ENCODE results near the gene RBM43.
A peak's percentile ranks its signal among the peaks of the same experiment; 100 is the strongest.
"Not testable (repeated sequence)": the region's sequence is repeated elsewhere in the genome, so short reads cannot be mapped to it uniquely, and the experiment has no call there.

RBM43 gene

DNA sequence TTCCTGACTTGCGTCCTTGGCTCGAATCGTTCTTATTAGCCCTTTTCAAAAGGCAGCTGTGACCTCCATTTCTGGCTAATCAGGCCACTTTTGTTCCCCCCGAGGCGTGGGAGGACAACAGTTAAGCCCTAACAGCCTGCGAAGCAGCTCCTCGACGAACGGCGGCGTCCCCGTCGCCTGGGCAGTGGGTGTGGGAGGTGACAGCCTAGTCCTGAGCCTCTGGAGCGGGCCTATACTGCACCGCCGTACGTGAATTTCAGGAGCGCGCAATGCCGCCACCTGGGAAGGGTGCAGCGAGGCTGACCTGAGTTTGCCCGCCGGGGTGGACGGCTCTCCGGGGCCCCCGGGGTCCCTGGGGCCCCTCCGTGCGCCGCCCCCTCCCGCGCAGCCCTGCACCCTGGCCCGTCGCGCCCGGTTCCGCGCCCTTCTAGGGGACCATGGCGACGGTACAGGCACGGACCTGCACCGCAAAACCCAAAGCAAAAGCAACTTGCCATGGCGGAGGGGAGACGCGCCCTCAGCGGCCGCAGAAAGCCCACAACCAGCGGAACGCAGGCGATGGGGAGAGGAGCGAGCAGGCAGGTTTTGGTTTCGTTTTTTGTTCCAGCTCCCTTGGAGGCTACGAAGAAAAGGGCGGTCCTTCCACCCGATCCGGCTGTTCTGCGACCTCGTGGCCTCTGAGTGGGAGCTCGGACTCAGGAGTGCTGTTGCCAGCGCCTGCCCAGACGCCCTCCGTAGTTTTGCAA, at the start of gene RBM43:
Gene RBM43 (minus strand): TSS at position 633 of the 746 bp plus-strand sequence. CDS start 136 bp downstream, at position 497.
- DNase-seq = peak; percentile 72 to 76

DNA sequence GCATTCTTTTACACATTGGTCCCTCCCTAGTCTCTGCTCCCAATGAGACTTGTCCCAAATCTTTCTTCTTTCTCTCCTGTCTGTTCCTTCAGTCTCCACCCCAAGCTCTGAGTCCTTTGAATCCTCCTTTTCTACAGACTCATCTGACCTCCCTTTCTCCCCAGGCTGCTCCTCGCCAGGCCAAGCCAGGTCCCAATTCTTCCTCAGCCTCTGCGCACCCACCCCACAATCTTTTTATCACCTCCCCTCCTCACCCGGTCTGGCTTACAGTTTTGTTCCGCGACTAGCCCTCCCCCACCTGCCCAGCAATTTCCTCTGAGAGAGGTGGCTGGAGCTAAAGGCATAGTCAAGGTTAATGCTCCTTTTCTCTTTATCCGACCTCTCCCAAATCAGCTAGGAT, 48.6 kb upstream of the RBM43 start:
- not testable (repeated sequence) for DNase-seq

DNA sequence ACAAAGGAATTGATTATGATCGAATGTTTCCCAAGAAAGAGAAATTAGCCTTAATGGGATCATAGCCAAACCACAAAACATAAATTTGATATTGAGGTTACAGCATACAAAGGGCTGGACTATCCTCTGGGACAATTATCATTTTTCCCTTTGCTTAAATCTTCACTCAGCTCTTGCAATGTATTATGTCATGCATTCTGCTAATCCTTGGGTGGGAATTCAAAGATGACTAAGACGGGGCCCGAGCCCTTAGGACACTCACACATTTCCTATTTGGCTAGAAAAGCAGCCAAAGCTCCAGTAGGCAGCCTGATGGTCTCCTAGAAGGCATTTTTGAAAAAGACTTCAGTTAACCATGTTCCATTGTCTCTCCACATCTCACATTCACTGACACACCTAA, 45.0 kb upstream of the RBM43 start:
- DNase-seq = no peak

DNA sequence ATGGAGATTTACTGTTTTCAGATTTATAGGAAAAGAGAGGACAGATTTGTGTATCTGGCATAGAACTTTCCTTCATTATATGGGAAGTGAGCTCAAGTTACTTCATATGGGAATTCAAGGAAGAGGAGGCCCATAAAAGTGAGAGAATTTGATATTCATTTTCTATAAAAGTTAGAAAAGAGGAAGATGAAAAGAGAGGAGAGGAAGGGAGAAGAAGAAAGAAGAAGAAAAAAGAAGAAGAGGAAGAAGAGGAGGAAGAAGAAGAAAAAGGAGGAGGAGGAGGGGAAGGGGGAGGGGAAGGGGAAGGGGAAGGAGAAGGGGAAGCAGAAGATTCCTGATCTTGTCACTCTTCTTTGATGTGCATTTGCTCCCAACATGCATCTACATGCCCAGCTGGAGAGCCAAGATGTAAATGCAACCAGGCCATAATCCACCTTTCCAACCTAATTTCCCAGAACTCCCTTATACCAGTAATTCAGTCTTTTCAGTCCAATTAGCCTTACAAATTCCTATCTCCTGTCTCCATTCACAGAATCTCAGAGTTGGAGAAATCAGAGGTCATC, 43.5 kb upstream of the RBM43 start:
- no peak for DNase-seq

DNA sequence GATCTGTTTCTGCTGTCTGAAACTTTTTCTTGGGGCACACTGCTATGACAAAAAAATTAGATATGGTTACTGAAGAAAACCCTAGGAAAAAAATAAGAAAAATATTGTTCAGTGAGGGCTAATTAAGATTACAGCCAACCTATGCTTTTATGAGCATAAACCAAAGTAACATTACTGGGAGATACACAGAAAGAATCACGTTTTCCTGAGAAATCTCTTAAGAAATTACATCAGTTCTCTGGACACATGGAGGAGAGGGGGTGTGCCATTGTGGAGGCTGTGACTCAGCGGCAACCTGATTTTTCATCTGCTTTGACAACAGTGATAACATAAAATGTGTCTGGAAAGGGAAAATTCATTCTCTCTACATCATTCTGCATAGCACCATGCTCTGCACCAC, 41.2 kb upstream of the RBM43 start:
- DNase-seq = no peak

DNA sequence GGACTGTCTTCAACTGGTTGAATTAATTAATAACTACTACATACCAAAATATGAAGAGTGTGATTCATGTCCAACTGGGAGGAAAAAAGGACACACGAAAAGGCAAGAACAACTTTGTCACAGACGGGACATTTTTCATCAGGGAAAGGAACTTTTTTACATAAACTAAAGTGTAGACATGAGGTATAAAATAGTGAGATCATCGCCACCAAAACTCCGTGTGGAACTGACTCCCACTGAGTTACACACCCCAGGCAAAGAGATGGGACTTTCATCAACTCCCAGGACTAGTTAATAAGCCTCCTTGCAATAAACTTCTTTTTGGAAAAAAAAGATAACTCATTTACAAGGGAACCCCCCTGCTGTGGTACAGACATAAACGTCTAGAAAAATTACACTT, 40.7 kb upstream of the RBM43 start:
- no peak for DNase-seq

DNA sequence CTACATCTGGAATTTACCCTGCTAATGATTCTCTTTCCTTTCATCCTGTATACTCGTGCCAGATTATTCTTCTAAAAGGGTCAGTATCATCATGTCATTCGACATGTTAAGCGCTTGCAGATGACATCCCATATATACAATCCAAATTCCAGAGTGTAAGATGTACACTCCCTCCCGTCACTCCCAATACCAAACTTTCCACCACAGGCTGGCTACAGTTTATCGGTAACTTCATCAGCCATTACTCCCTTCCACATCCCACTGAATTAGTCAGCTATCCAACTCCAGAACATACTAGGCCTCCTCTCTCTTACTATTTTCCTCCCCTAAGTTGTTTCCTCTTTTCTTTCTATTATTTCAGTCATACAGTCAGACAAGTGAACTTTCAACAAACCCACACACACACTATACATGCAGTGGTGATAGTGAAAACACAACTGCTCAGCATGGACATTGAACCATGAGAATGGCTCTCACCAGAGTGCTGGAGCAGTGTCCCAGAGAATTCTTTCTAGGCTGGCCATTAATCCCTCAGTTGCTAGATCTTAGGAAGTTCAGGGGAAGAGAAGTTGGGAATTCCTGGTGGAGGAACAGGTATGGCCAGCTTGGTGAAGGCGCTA, 38.4 kb upstream of the RBM43 start:
- DNase-seq = no peak

DNA sequence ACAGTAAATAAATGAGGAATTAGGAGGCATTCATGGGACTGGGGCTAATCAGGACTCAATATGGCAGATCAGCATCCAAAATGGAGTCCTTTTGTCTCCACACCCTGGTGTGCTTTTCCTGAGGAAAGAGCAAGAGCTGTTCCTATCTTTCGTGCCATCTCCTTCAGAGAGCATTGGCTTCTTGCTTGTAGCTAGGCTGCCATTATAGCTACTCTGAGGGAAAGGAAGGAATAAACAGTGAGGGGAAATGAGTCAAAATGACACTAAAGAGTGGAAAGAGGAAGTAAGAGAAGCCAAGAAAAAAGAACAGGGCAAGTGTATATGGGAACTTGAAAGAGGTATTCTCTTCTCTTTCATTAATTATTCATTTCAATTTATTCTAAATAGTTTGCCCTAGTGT, 36.2 kb upstream of the RBM43 start:
- no peak for DNase-seq

DNA sequence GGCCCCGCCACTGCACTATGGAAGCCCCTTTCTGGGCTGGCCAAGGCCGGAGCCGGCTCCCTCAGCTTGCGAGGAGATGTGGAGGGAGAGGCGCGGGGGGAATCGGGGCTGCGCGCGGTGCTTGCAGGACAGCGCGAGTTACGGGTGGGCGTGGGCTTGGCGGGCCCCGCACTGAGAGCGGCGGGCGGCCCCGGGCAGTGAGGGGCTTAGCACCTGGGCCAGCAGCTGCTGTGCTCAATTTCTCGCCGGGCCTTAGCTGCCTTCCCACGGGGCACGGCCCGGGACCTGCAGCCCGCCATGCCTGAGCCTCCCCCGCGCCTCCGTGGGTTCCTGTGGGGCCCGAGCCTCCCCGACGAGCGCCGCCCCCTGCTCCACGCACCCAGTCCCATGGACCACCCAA, 34.3 kb upstream of the RBM43 start:
- DNase-seq = not testable (repeated sequence)

DNA sequence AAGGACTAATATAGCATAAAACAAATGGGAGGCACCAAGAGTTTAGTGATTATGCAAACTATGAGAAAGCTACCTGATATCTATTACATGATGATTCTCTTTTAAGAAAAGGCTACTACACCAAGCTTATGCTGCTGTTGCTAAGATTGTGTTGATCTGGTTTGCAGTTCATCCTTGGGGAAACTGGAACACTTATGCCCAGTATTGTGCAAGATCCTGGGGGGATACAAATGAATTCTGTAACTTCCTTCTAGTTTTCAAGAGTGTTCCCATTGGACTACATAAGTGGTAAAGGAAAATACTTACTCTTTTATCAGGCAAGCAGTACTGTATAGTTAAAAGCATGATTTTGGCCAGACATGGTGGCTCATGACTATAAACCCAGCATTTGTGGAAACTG, 30.9 kb upstream of the RBM43 start:
- DNase-seq = no peak

DNA sequence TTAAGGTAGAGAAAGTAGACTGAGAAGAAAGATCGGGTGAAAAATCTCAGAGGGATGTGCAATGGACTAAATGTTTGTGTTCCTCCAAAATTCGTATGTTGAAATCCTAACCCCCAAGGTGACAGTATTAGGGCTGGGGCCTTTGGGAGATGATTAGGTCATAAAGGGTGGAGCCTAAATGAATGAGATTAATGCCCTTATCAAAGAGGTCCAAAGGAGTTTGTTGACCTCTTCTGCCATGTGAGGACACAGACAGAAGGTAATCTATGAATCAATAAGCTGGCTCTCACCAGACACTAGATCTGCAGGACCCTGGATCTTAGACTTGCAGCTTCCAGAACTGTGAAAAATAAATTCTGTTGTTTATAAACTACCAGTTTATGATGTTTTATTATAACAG, 30.5 kb upstream of the RBM43 start:
- DNase-seq = no peak

DNA sequence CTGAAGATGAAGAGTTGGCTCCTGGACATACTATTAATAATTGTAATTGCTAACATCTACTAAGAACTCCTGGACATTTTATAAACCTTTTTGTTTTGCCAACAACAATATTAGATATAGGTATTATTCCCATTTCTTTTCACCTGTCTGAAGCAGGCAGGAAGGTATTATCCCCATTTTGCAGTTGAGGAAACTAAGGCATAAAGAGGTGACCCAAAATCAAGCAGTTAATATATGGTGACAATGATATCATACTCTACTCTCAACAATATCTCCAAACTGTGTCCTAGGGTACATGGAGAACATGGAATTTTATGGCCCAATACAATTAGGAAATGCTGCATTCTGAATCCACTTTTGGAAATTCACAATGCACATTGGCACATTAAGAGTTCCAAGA, 29.6 kb upstream of the RBM43 start:
- DNase-seq = no peak

DNA sequence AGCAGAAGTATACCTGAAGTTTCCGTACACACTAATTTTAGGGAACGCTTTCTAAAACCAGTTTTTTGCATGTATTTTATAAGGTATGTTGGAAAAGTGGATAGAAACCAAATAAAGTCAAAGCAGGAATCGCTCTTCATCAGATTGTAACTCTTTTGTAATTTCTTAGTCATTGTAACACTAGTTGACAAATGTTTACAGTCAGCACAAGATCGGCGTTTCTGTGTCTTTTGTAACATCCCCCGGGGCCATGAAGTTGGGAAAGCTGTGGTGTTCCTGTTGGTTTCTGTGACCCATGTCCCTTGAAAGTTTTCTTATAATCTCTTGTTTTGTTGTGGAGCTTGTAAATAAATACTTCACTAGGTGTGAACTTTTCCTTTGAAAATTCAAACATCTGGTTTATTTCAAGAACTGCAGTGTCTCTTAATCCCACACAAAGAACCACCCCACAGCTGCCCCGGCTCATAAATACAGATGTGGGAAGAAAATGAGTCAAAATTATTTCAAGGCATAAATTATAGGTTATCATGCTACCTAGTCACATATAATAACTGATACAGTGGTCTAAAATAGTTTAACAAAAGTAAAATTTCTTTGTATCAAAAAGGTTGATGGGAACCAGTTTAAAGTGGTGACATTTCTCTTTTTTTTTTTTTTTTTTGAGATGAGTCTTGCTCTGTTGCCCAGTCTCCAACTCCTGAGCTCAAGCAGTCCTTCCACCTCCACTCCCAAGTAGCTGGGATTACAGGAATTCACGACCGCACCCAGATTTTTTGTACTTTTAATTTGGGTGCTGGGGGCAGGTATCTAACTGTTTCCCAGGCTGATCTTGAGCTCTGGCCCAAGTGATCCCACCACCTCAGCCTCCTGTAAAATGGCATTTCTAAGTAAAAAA, 28.6 kb upstream of the RBM43 start:
- no peak for DNase-seq

DNA sequence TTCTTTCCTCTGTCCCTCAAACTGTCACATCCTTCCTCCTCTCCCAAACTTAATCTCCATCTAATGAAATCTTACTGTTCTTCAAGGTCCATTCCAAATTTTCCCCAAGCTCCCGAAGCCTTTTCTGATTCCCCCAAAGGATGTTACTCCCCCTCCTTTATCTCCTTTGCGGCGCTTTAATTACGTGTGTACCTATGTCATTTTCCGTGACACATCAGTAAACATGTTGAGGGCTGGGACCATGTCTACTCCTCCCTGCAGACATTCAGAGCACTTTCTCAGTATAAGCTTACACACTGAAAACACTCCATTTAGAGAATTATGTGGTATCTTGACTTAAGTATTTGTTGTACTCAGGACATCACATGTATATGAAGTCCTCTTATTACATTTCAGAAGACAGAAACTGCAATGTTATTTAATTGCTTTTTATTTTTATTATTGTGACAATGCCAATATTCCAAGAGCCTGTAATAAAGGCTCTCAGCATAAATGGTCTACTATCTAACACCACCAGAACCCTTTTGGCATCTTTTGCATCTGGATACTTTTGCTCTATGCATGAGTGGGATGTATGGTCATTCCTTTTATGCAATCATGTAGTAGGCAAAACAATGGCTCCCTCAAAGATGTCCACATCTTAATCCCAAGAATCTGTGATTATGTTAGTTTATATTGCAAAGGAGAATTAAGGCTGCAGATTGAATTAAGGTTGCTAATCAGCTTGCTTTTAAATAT, 26.0 kb upstream of the RBM43 start:
- no peak for DNase-seq

DNA sequence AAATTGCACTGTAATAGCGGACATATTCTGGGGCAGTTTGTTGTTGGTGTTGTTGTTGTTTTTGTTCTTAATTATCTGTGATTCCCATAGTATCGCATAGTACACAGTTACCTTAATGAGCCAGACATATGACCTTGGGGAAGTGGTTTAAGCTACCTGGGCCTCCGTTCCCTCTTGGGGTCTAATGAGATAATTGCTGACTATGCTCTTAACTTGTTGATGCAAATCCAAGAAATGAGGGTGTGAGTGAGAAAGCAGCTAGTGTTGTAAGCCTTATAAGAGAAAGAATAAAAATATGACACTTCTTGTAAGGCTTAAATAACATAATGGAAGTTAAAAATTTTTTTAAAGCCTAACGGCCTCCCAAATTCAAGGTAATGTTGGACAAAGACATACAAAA, 20.7 kb upstream of the RBM43 start:
- no peak for DNase-seq

DNA sequence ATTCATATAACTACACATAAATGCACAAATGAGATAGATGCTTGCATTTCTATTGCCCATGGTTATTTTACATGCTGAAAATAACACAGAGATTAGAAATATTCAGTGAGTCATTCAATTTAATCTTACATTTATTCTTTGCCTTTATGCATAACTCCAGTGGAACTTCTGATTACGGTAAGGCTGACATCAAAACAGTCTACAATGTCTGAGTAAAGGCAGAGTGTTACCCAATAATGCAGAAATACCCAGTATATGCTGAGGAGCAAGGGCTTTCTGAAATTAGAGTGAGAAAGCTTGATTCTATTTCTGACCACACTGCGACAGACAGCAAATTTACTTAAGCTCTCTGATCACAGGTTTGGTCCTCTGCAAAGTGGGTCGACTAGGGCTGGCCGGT, 18.6 kb upstream of the RBM43 start:
- no peak for DNase-seq

DNA sequence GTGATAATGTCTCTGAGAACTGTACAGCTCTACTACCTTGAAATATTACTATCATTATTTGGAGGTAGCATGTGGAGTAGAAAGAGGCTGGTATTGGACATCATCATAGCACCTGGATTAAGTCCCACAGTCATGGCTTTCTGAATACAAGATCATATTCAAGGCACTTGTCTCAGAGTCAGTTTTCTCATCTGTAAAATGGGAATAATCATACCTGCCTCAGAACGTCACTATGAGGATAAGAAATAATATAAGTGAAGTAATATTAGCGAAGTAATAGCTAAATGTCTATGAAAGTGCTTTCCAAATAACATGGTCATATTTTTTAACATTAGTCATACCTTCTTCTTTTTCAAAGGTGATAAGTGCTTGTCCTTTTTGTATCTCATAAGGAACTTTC, 16.8 kb upstream of the RBM43 start:
- no peak for DNase-seq

DNA sequence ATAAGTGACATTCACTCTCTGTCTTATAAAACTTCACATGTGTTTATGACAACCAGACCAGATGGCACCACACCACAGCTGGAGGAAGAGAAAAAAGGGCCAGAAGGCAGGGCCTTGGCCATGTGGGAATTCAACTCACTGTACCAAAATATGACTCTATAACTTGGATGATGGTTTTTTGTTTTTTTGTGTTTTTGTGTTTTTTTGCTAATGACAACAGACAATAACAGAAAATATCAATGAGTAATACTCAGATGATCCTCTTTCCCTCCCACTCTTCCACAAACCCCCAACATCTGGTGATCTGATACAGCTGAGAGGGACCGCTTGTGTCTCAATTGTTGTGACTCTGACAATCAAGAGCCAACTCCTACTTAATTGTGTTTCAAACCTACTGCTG, 15.4 kb upstream of the RBM43 start:
- DNase-seq = no peak

DNA sequence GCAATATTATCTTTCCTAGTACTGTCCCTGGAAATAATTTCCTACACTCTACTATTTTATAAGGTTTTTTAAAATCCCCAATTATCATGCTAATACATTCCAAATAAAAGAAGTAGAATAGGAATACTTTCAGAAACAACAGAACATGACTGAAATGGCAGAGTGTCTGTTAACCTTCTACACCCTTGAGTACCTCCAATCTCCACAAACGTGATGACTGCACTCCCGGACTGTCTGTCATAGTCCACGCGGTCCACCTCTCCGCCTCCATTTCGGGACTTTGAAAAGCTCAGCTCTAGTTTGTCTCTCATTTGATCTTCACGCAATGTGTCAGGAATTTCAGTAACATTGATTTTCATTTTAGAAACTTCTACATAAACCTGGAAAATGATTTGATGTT, 13.6 kb upstream of the RBM43 start:
- DNase-seq = no peak

DNA sequence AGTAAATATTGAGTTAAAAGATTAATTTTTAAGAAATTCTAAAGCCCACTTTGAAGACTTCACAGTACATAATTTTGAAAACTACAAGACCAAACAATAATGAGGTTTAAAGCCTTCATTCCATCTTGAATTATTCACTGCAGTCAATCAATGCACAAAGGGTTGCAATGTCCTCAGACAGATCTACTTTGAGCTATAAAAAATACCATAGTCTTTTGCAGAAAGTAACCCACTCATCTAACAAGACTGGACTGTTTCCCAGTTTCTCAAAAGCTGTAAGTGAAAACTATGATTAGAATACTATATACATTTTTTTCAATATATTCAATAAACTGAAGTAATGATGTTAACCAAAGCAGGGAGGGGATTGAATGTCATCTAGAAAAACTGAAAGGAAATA, 10.2 kb upstream of the RBM43 start:
- DNase-seq = no peak

DNA sequence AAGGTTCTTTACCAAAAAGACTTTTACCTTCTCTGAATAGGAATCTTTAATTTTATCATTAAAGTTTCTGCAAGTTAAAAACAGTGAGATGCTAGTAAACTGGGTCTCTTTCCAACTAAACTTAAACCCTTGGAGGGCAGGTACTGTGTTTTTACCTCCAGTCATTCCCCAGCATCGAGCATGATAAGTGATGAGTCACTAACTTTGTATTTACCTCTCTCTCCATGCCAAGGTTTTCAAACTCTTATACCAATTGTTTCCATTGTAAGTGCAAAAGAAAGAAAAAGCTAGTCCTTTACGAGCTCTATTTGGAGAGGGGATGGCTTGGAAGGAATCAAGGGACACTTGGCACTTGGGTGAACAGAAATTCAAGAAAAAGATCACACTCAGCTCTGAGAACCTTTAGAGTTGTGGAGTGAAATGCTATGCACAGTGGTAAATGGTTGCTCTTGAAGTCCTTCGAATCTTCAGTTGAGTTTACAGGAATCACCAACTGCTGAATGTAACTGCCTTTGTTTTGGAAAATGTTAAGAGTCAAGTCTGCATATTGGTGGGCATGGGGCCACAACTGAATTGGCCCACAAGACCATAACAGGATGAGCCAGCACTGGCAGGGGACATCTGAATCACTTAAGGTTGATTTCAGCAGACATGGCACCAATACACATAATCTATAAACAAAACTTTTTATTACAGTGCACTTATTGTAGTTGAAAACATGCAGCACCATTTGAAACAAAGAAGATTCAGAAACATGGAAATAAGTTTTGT, 8.3 kb upstream of the RBM43 start:
- no peak for DNase-seq

DNA sequence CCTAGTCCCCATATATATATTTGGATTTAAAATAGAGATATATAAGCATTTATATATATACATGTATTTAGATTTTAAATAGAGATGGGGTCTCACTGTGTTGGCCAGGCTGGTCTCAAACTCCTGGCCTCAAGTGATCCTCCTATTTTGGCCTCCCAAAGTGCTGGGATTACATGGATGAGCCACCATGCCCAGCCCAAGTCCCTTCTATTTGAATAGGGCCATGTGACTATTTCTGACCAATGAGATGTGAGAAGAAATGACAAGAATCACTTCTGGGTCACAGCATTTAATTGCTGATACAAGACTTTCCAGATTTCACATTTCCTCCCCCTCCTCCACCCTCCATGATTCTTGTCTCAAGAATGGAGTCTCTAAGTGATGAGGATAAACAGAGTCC, 6.4 kb upstream of the RBM43 start:
- DNase-seq = no peak
